Iris pigment epithelial cell (primary cell): ENCODE results near the gene EIF2AK2.
A peak's percentile ranks its signal among the peaks of the same experiment; 100 is the strongest.

Source experiments
- DNase-seq: peaks from one replicate; pipeline ENCODE4 v3.0.0-alpha.2; 2011; ENCODE audit warnings: low read depth

EIF2AK2 gene

GRCh38 chr2:37168217-37168981 is 11.6 kb upstream of the EIF2AK2 start:
- peak; percentile 53 for DNase-seq

GRCh38 chr2:37167636-37168180 is 10.9 kb upstream of the EIF2AK2 start:
- peak; percentile 55 for DNase-seq

GRCh38 chr2:37164757-37165156 is 8.0 kb upstream of the EIF2AK2 start:
- DNase-seq = no peak

GRCh38 chr2:37156071-37156856 is 516 bp downstream of the EIF2AK2 start:
- DNase-seq = peak; percentile 62

GRCh38 chr2:37154785-37155184 is 2.0 kb downstream of the EIF2AK2 start:
- DNase-seq = no peak

- DNase-seq = no peak
Observed at GRCh38 chr2:37153224-37153623, 3.6 kb downstream of the EIF2AK2 start.

GRCh38 chr2:37149626-37150322 is 7.0 kb downstream of the EIF2AK2 start:
- DNase-seq = no peak

- DNase-seq = no peak
Observed at GRCh38 chr2:37148325-37148724, 8.5 kb downstream of the EIF2AK2 start.

DNA sequence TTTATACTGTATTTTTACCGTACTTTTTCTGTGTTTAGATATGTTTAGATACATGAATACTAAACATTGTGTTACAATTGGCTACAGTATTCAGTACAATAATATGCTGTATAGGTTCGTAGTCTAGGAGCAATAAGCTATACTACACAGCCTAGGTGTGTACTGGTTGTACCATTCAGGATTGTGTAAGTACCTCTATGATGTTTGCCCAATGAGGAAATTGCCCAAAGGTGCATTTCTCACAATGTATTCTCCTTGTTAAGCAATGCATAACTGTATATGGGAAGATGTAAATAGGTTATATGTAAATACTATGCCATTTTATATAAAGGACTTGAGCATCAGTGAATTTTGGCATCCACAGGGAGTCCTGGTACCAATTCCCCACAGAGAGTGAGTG is 10.7 kb downstream of the EIF2AK2 start:
- no peak for DNase-seq

- DNase-seq = peak; percentile 81
Observed at GRCh38 chr2:37143974-37144373, 12.8 kb downstream of the EIF2AK2 start.

DNA sequence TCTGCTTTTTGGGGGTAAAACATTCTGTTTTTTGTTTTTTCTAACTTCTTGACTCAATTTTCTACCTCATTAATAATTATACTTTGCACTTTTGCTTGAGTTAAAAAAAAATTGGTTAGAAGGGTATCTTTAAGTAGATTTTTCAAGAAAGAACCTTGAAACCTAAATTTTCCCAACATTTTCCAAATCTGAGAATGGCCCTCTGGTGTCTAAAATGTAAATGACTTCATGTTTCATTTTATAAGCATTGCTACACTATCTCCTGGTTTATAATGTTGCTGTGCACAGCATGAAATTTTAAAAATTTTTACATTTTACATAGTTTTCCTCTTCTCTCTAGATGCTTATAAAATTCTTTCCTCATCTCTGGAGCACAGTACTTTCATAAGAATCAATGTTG is 14.2 kb downstream of the EIF2AK2 start:
- DNase-seq = no peak

DNA sequence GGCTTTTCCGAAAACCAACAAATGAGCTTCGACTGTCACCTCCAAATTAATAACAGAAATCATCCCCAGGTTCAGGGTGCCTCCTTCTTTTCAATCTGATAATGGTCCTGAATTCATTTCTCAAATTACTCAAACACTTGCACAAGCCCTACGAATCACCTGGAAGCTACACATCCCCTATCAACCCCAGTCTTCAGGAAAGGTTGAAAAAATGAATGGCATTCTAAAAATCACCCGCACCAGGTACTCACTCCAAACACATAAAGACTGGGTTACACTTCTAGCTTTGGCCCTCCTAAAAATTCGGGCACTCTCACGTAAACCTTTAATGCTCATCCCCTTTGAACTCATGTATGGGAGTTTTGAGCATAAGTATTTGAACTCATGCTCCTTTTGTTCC is 23.9 kb downstream of the EIF2AK2 start:
- no peak for DNase-seq

GRCh38 chr2:37125416-37125815 is 31.4 kb downstream of the EIF2AK2 start:
- no peak for DNase-seq

DNA sequence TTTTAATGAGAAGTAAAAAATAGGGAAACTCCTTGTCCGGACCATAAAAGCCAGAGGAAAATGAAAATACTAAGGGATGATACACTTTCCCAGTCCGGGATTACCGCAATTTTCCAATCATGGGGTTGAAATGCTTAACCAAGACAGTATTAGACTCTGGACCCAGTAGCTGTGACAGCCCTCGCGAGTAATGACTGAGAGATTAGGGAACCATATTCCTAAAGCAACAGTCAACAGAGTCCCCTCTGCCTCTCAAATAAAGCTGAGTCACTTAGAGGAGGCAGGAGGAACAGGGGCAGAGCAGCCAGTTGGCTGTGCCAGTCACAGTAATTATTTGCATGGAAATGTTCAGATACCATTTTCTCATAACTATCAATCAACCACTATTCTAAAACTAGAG is 37.6 kb downstream of the EIF2AK2 start:
- no peak for DNase-seq

DNA sequence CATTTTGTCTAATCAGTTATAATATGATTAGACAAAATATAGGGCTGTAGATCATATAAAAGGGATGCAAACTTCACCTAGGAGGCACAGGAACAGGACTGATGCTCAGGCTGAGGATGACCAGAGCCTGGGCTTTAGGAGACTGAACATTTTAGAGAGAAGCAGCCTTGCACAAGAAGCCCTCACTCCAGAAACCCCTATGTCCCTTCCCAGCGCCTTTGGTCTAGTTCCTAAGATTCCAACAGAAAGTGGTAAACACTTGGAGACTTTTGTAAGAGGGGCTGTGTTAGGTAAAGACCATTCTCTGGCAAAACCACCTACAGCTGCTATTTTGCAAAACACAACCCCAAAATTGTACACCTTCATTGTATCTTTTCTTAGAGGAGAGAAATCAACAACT is 39.2 kb downstream of the EIF2AK2 start:
- DNase-seq = no peak

- no peak for DNase-seq
Observed at GRCh38 chr2:37111958-37112357, 44.8 kb downstream of the EIF2AK2 start.

- no peak for DNase-seq
Observed at GRCh38 chr2:37110306-37111212, 46.2 kb downstream of the EIF2AK2 start.

- no peak for DNase-seq
Observed at GRCh38 chr2:37109523-37109922, 47.3 kb downstream of the EIF2AK2 start.

- no peak for DNase-seq
Observed at GRCh38 chr2:37105150-37105549, 51.6 kb downstream of the EIF2AK2 start.

- DNase-seq = no peak
Observed at GRCh38 chr2:37104178-37104577, 52.6 kb downstream of the EIF2AK2 start.

- DNase-seq = no peak
Observed at GRCh38 chr2:37102588-37102987, 54.2 kb downstream of the EIF2AK2 start.

DNA sequence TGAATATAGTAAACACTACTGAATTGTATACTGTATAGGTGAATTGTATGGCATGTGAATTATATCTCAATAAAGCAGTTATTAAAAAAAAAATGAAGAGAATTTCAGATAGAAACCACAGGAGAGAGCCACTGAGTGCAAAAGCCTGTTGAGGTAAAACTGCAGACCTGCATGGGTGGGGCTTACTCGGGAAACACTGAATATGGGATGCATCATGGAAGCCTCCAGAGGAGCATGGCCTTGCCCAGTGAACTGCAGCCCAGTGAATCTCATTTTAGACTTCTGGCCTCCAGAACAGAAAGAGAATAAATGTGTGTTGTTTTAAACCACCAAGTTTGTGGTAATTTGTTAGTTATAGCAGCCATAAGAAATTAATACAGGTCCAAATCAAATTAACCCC is 56.7 kb downstream of the EIF2AK2 start:
- DNase-seq = no peak
